Fibroblast of the aortic adventitia (primary cell): ENCODE data around the gene ALK. TPM values are rescaled to one million over a fixed set of nuclear protein-coding genes. Genes with fewer than 3 reads are reported as not detected.
A peak's percentile ranks its signal among the peaks of the same experiment; 100 is the strongest.

ENCODE experiments used
- DNase-seq: peaks from one replicate; pipeline ENCODE4 v3.0.0-alpha.2; 2010; ENCODE audit warnings: low read depth
- H3K4me3 ChIP-seq: 2 replicates; pipeline ENCODE4 v1.5.1; 2011; ENCODE audit warnings: low read depth, mild to moderate bottlenecking, control low read depth, low read length, moderate library complexity
- CTCF ChIP-seq: IDR thresholded peaks from 2 replicates; pipeline ENCODE4 v1.5.1; 2011; ENCODE audit warnings: mild to moderate bottlenecking, low read length, control low read depth, inconsistent platforms; ENCODE audit not compliant: insufficient read depth
- total RNA-seq: library from RNA; depleted of rRNA; stranded (reverse); fragments of >200 nt; gene quantifications from 2 replicates; pipeline ENCODE4 v1.2.3, GENCODE V29; 2012; ENCODE audit warnings: low replicate concordance

ALK gene
- total RNA-seq, 1 donor: 0.27 TPM

DNA sequence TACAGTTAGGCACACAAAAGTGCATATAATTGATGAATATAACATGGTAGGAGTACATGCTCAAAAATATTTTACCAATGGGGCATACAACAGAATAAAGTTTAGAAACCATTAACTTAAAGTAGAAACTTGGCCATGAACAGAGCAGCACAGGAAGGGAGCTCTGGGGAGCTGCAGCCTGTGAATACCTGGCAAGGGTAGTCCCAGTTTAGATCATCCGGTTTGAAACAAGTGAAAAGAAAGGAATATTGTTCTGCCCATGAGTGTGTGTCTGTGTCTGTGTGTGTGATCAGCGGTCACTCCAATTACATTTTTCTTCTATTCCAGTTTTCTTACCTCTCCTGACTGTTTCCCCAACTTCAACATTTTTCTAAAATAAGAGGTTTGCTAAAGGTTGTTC, 233.0 kb downstream of the ALK start:
- no peak overlapping the region for H3K4me3 ChIP-seq

DNA sequence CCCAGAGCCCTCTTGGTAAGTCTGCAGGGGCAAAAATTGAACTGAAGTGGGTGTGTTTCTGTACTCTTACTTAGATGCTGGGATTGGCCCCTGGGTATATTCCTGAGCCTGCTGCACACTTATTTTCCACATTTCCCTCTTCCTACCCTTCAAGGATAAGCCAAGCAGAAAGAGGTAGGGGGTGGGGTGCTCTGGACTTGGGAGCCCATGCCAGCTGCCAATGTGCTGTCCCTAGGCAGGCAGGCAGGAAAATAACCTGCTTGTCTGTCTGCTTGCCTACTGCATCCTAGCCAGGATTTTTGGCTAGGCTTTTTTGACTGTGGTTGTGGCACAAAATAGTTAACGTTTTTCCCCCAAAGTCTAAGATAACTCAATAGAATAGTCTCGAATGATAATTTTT, 234.3 kb downstream of the ALK start:
- TF ChIP-seq CTCF: no peak
- no peak for DNase-seq
- H3K4me3 ChIP-seq: no peak overlapping the region

More for the DNA sequence above, 233.0 kb downstream of the ALK start:
- no peak for TF ChIP-seq CTCF
- no peak for DNase-seq

- no peak overlapping the region for H3K4me3 ChIP-seq
- no peak for TF ChIP-seq CTCF
- DNase-seq: no peak
Measured at GRCh38 chr2:29676886-29677453, 244.4 kb downstream of the ALK start.

GRCh38 chr2:29664578-29664977, 256.8 kb downstream of the ALK start:
- TF ChIP-seq CTCF: no peak
- no peak for DNase-seq
- no peak overlapping the region for H3K4me3 ChIP-seq

DNA sequence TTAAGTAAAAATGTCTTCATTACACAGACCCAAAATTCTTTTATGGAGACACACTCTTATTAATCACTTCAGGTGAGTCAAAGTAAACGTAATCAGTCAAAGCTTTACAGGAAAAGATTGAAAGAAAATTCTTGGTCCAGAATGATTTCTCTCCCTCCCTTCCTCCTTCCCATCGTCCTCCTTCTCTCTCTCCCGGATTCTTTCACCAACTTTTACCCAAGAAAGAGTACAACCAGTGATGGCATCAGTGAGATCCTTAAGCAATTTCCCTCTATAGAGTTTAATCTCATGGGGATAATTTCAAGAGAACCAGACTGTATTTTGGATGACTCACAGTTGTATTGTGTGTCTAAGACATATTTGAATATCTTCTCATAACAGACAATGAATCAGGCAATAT, 258.1 kb downstream of the ALK start:
- H3K4me3 ChIP-seq: no peak overlapping the region
- TF ChIP-seq CTCF: no peak
- DNase-seq: peak; percentile 83

GRCh38 chr2:29662861-29663260, 258.5 kb downstream of the ALK start:
- H3K4me3 ChIP-seq: no peak overlapping the region
- DNase-seq: no peak
- TF ChIP-seq CTCF: no peak

DNA sequence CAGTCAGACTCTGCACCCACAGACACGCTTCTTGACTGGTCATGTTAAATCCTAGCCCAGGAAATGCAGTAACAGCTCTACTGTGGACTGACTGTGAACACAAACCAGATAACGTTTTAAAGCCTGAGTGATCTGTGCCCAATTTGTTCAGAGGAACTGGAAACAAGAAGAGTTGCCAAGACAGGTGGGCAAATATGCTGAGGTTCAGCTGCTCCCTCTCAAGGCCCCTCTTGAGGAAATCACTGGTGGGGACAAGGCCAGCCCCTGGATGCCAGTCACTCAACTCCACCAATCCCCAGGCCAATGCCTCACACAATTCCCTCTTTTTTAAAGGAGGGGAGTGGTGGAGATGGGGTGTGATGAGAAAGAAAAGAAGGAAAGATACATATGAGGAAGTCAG, 261.2 kb downstream of the ALK start:
- H3K4me3 ChIP-seq: no peak overlapping the region
- DNase-seq: no peak
- TF ChIP-seq CTCF: no peak
